Trophoblast cell (in vitro differentiated cells and primary cell): ENCODE results near the gene CADM1.

Experiments
- DNase-seq, 2 donors: peaks; one replicate each; pipeline ENCODE4 v3.0.0-alpha.2; 2016
- H2AFZ ChIP-seq: 2 replicates; pipeline ENCODE4 v1.6.1; 2013; ENCODE audit warnings: low read length, moderate library complexity, mild to moderate bottlenecking; ENCODE audit not compliant: insufficient read depth, poor library complexity
- H2AK5ac ChIP-seq: 2 replicates; pipeline ENCODE4 v1.6.1; 2013; ENCODE audit warnings: mild to moderate bottlenecking, low read length
- H2BK120ac ChIP-seq: 2 replicates; pipeline ENCODE4 v1.6.1; 2013; ENCODE audit warnings: low read length, mild to moderate bottlenecking, moderate library complexity; ENCODE audit not compliant: insufficient read depth, poor library complexity
- H2BK12ac ChIP-seq: 2 replicates; pipeline ENCODE4 v1.6.1; 2013; ENCODE audit warnings: mild to moderate bottlenecking, low read length, moderate library complexity
- H2BK5ac ChIP-seq: 2 replicates; pipeline ENCODE4 v1.6.1; 2013; ENCODE audit warnings: low read length, low read depth, moderate library complexity, mild to moderate bottlenecking; ENCODE audit not compliant: poor library complexity
- H3K14ac ChIP-seq: 2 replicates; pipeline ENCODE4 v1.6.1; 2013; ENCODE audit warnings: mild to moderate bottlenecking, low read length
- H3K18ac ChIP-seq: 2 replicates; pipeline ENCODE4 v1.6.1; 2013; ENCODE audit warnings: mild to moderate bottlenecking, low read length
- H3K23ac ChIP-seq: 2 replicates; pipeline ENCODE4 v1.6.1; 2013; ENCODE audit warnings: low read length
- H3K27ac ChIP-seq: 2 replicates; pipeline ENCODE4 v1.5.1; 2013; ENCODE audit warnings: low read depth, mild to moderate bottlenecking, inconsistent platforms, low read length, moderate library complexity
- H3K27me3 ChIP-seq: 2 replicates; pipeline ENCODE4 v1.6.1; 2013; ENCODE audit warnings: inconsistent platforms, mild to moderate bottlenecking, low read length, moderate library complexity; ENCODE audit not compliant: insufficient read depth
- H3K36me3 ChIP-seq, 2 experiments: 1 replicate in 1 of 2; 2 replicates in 1 of 2; pipeline ENCODE4 v1.6.1; 2013; ENCODE audit warnings: low read length in 2 of 2, mild to moderate bottlenecking in 2 of 2, moderate library complexity in 1 of 2; ENCODE audit not compliant: insufficient read depth in 2 of 2, control insufficient read depth in 1 of 2
- H3K4ac ChIP-seq: 2 replicates; pipeline ENCODE4 v1.6.1; 2013; ENCODE audit warnings: low read depth, mild to moderate bottlenecking, low read length, moderate library complexity
- H3K4me1 ChIP-seq, 2 experiments: 1 replicate in 1 of 2; 2 replicates in 1 of 2; pipeline ENCODE4 v1.6.1; 2013; ENCODE audit warnings: low read length in 2 of 2, mild to moderate bottlenecking in 2 of 2, moderate library complexity in 1 of 2; ENCODE audit not compliant: insufficient read depth in 2 of 2, control insufficient read depth in 1 of 2
- H3K4me2 ChIP-seq: 2 replicates; pipeline ENCODE4 v1.6.1; 2013; ENCODE audit warnings: inconsistent platforms, mild to moderate bottlenecking, low read length, moderate library complexity
- H3K4me3 ChIP-seq: 2 replicates; pipeline ENCODE4 v1.5.1; 2013; ENCODE audit warnings: mild to moderate bottlenecking, low read depth, low read length, inconsistent platforms
- H3K79me1 ChIP-seq: one replicate; pipeline ENCODE4 v1.6.1; 2013; ENCODE audit warnings: low read length
- H3K79me2 ChIP-seq: 2 replicates; pipeline ENCODE4 v1.6.1; 2013; ENCODE audit warnings: low read length, mild to moderate bottlenecking; ENCODE audit not compliant: control insufficient read depth, insufficient read depth, poor library complexity
- H3K9ac ChIP-seq: 2 replicates; pipeline ENCODE4 v1.6.1; 2013; ENCODE audit warnings: mild to moderate bottlenecking, low read length
- H3K9me3 ChIP-seq: 2 replicates; pipeline ENCODE4 v1.6.1; 2013; ENCODE audit warnings: low read depth, mild to moderate bottlenecking, control low read depth, inconsistent platforms, low read length; ENCODE audit not compliant: insufficient read depth
- H4K12ac ChIP-seq: 2 replicates; pipeline ENCODE4 v1.6.1; 2013; ENCODE audit warnings: low read depth, mild to moderate bottlenecking, low read length, moderate library complexity
- H4K8ac ChIP-seq: 2 replicates; pipeline ENCODE4 v1.6.1; 2013; ENCODE audit warnings: low read depth, mild to moderate bottlenecking, low read length, moderate library complexity
- H4K91ac ChIP-seq: one replicate; pipeline ENCODE4 v1.6.1; 2013; ENCODE audit warnings: low read depth, mild to moderate bottlenecking, low read length, moderate library complexity
- WGBS: extraction: QIAGEN DNeasy Blood & Tissue Kit; methylation state at CpG from one replicate; pipeline ENCODE4 v1.1.7; 2013; ENCODE audit warnings: missing lambda C conversion rate; ENCODE audit not compliant: insufficient read length, insufficient coverage; ENCODE audit errors: extremely low coverage; 5-methylcytosine and 5-hydroxymethylcytosine counted together

CADM1 gene

DNA sequence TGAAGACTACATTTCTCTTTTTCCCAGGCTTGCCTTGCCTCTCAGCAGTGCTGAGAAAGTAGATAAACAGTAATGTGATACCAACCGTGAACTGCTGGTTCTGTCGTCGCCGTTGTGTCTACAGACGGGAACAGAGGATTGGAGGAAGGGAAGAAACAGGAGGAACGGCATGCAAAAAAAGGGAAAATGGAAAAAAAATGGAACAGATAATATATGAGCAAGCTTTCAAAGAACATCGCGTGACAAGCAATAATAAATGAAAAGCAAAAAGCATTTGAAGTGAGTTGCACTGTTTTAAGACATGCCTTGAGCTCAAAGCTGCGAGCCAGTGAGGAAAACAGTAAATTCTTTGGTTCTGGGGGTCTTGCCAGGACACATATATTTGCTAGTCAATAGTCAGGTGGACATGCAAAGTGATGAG lies 305.9 kb downstream of the CADM1 start:
- no peak overlapping the region for H4K12ac ChIP-seq
- peaks cover 3 to 7% of the 10 kb centered on the region in 2 experiments for H3K4me1 ChIP-seq
- no peak overlapping the region for H3K18ac ChIP-seq
- H3K27ac ChIP-seq = no peak overlapping the region
- H4K8ac ChIP-seq = no peak overlapping the region
- H3K9me3 ChIP-seq = no peaks in the 10 kb centered on the region
- H3K4me3 ChIP-seq = no peak overlapping the region
- no peak overlapping the region for H2BK12ac ChIP-seq
- no peak overlapping the region for H4K91ac ChIP-seq
- H2AK5ac ChIP-seq = no peak overlapping the region
- no peak overlapping the region for H2BK5ac ChIP-seq
- no peaks in the 10 kb centered on the region for H3K79me1 ChIP-seq
- no peak for DNase-seq
- H3K9ac ChIP-seq = no peak overlapping the region
- H3K79me2 ChIP-seq = no peaks in the 10 kb centered on the region
- no CpG with 5 or more reads among the region's 9 CpGs for WGBS
- no peaks in the 10 kb centered on the region for H3K36me3 ChIP-seq
- no peaks in the 10 kb centered on the region for H3K27me3 ChIP-seq
- H3K23ac ChIP-seq = no peak overlapping the region
- H3K4ac ChIP-seq = no peak overlapping the region
- no peak overlapping the region for H2AFZ ChIP-seq
- H3K14ac ChIP-seq = no peak overlapping the region
- no peak overlapping the region for H2BK120ac ChIP-seq
- H3K4me2 ChIP-seq = no peak overlapping the region

DNA sequence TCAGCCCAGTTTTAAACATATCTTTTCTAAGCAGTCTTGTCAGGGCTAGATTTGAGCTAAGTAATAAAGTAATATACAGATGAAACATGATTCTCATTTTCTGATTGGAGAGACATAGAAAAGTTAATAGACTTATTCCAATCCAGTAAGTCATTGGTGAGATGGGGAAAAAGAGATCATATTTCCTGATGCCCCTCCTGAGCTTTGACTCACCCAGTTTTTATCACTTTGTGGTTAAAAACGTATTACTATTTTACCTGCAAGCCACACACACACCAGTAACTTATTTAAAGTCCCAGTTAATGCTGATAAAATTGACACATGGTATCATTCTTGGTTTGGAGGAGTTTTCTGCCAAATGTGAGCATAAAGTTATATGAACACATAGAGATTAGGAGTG lies 306.8 kb downstream of the CADM1 start:
- Histone ChIP-seq H4K12ac (no peak overlapping the region), H3K79me2 (no peaks in the 10 kb centered on the region), H3K4me2 (no peak overlapping the region), H3K14ac (no peak overlapping the region), H3K23ac (no peak overlapping the region), H2BK120ac (no peak overlapping the region), H3K4me3 (no peak overlapping the region), H3K9ac (no peak overlapping the region), H3K79me1 (no peaks in the 10 kb centered on the region), H2BK5ac (no peak overlapping the region), H4K91ac (no peak overlapping the region), H3K27ac (no peak overlapping the region), H2BK12ac (no peak overlapping the region), H3K18ac (no peak overlapping the region), H2AK5ac (no peak overlapping the region), H3K9me3 (no peaks in the 10 kb centered on the region), H2AFZ (no peak overlapping the region), H3K27me3 (no peaks in the 10 kb centered on the region), H3K4ac (no peak overlapping the region), H4K8ac (no peak overlapping the region), H3K4me1 (peaks cover 3 to 7% of the 10 kb centered on the region in 2 experiments), H3K36me3 (no peaks in the 10 kb centered on the region)
- DNase-seq = no peak
- no CpG with 5 or more reads among the region's 1 CpG for WGBS

DNA sequence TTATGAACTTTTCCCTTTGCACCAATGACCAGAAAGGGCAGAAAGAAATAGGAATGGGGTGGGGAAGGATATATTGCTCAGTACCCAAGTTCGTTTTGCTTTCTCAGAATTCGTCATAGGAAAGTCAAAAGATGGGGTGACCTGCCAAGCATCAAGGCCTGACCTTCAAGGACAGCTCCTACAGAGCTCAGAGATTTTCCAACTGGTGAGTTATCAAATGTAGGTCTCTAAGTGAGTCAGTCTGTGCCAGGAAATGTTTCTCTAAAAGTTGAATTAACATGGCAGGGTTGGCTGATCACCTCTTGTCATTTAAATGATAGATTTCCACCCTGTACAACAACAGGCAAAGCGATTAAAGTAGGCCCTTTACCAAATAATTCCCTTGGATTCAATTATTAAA lies 307.2 kb downstream of the CADM1 start:
- H3K4ac ChIP-seq = no peak overlapping the region
- H3K14ac ChIP-seq = no peak overlapping the region
- H4K12ac ChIP-seq = no peak overlapping the region
- H3K4me1 ChIP-seq = peaks cover 3 to 7% of the 10 kb centered on the region in 2 experiments
- DNase-seq = no peak
- H3K23ac ChIP-seq = no peak overlapping the region
- H4K8ac ChIP-seq = no peak overlapping the region
- no peaks in the 10 kb centered on the region for H3K79me2 ChIP-seq
- no peak overlapping the region for H2AK5ac ChIP-seq
- H2BK12ac ChIP-seq = no peak overlapping the region
- WGBS = no CpG with 5 or more reads among the region's 3 CpGs
- no peak overlapping the region for H3K18ac ChIP-seq
- H3K27ac ChIP-seq = no peak overlapping the region
- H2AFZ ChIP-seq = no peak overlapping the region
- no peaks in the 10 kb centered on the region for H3K9me3 ChIP-seq
- no peak overlapping the region for H4K91ac ChIP-seq
- H3K36me3 ChIP-seq = no peaks in the 10 kb centered on the region
- H3K27me3 ChIP-seq = no peaks in the 10 kb centered on the region
- H2BK5ac ChIP-seq = no peak overlapping the region
- H3K4me2 ChIP-seq = no peak overlapping the region
- H3K4me3 ChIP-seq = no peak overlapping the region
- no peak overlapping the region for H3K9ac ChIP-seq
- no peak overlapping the region for H2BK120ac ChIP-seq
- H3K79me1 ChIP-seq = no peaks in the 10 kb centered on the region

DNA sequence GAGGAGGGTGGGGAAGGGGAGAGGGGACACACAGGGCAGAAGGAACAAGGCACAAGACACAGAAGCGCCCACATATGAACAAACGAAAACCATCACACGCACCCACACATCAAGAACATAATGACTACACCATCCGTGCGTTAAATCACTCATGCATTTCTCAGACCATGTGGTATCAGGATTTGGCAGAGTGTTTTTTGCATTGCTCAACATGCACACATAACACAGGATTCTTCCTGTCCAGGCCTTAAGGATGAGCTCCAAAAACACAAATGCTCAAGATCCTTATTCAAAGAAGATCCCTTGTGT lies 309.5 kb downstream of the CADM1 start:
- H3K23ac ChIP-seq = no peak overlapping the region
- no peak overlapping the region for H2AFZ ChIP-seq
- no peak overlapping the region for H2BK120ac ChIP-seq
- no peak overlapping the region for H4K12ac ChIP-seq
- H4K8ac ChIP-seq = no peak overlapping the region
- no peak overlapping the region for H2AK5ac ChIP-seq
- H3K79me1 ChIP-seq = no peaks in the 10 kb centered on the region
- H3K4me1 ChIP-seq = peaks cover 3 to 5% of the 10 kb centered on the region in 2 experiments
- no peaks in the 10 kb centered on the region for H3K27me3 ChIP-seq
- H3K79me2 ChIP-seq = no peaks in the 10 kb centered on the region
- no peak overlapping the region for H4K91ac ChIP-seq
- H3K27ac ChIP-seq = no peak overlapping the region
- H3K14ac ChIP-seq = no peak overlapping the region
- no peaks in the 10 kb centered on the region for H3K36me3 ChIP-seq
- H2BK12ac ChIP-seq = no peak overlapping the region
- no CpG with 5 or more reads among the region's 5 CpGs for WGBS
- no peak for DNase-seq
- H3K4me3 ChIP-seq = peak overlapping the region; percentile 11
- H3K18ac ChIP-seq = no peak overlapping the region
- H3K9ac ChIP-seq = no peak overlapping the region
- no peak overlapping the region for H3K4me2 ChIP-seq
- H3K4ac ChIP-seq = no peak overlapping the region
- no peak overlapping the region for H2BK5ac ChIP-seq
- H3K9me3 ChIP-seq = no peaks in the 10 kb centered on the region
